ENCODE data around the gene MYO15A.

DNA sequence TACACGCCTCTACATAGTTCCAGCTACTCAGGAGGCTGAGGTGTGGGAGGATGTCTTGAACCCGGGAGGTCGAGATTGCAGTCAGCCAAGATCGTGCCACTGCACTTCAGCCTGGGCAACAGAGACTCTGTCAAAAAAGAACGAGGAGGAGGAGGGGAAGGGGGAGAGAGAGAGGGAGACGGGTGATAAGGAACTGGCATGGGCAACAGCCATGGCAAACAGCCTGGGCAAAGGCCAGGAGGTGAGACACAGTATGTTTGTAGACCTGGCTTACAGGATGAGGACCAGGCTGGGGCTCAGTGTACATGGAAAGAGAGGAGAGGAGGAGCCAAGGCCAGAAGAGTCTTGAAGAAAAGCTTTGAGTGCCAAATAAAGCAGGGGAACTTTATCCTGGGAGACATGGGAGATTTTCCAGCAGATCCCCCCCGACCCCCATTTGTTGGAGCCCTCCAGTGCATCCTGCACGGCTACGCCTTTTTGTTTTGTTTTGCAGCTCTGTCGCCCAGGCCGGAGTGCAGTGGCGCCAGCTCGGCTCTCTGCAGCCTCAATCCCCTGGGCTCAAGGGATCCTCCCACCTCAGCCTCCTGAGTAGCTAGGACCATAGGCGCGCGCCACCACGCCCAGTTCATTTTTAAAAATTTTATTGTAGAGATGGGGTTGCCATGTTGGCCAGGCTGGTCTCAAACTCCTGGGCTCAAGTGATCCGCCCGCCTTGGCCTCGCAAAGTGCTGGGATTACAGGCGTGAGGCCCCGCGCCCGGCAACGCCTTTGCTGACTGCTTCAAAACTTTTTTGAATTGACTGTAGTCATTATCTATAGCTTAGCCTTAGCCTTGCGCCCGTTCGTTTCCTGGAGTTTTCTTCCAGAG, 73.8 kb downstream of the MYO15A start:
- TF ChIP-seq SUZ12 (IDR thresholded peaks at IDR 0.05; ENCODE audit: extremely low read depth, insufficient read depth, insufficient read length) (no peak), YY1 (IDR thresholded peaks at IDR 0.05; ENCODE audit: insufficient read depth, insufficient read length) (no peak), ZNF274 (IDR thresholded peaks at IDR 0.05; ENCODE audit: low read depth, low read length) (no peak)
